GM18519 (cell line): ENCODE results near the gene IQCF5.
"Not testable (repeated sequence)": the region's sequence is repeated elsewhere in the genome, so short reads cannot be mapped to it uniquely, and the experiment has no call there.

Source experiments
- ATAC-seq: cut with Tn5 transposase; IDR thresholded peaks from one replicate; pipeline ENCODE4 v1.9.1; 2021; ENCODE audit warnings: mild to moderate bottlenecking, moderate library complexity; ENCODE audit not compliant: unreplicated experiment, low FRiP score

Gene IQCF5

DNA sequence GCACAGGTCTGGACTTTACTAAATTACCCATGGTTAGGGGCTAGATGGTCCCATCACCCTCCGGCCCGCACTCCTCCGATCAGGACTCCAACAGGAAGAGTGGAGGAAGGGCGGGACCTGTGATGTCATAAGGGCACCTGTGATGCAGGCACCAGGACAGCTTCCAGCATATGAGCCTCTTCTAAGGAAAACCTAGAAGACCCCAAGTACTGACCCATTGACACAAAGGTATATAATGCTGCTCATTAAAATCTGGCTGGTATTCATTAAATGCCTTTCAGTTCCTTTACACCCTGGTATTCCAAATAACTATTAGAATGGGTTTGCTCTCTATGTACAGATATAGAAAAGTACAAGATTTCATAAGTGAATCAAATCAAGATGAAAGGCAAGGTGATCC is at the start of gene IQCF5:
Gene IQCF5 (minus strand): TSS at position 101 of the 400 bp plus-strand sequence. CDS start 70 bp downstream, at position 31.
- no peak for ATAC-seq

GRCh38 chr3:51921081-51921578 is 45.7 kb upstream of the IQCF5 start:
- ATAC-seq: no peak

- ATAC-seq: no peak
Measured at GRCh38 chr3:51916418-51916817, 41.0 kb upstream of the IQCF5 start.

- no peak for ATAC-seq
Measured at GRCh38 chr3:51908026-51908425, 32.6 kb upstream of the IQCF5 start.

- ATAC-seq: no peak
Measured at GRCh38 chr3:51904034-51904823, 28.8 kb upstream of the IQCF5 start.

GRCh38 chr3:51902361-51902760 is 27.0 kb upstream of the IQCF5 start:
- ATAC-seq: not testable (repeated sequence)

DNA sequence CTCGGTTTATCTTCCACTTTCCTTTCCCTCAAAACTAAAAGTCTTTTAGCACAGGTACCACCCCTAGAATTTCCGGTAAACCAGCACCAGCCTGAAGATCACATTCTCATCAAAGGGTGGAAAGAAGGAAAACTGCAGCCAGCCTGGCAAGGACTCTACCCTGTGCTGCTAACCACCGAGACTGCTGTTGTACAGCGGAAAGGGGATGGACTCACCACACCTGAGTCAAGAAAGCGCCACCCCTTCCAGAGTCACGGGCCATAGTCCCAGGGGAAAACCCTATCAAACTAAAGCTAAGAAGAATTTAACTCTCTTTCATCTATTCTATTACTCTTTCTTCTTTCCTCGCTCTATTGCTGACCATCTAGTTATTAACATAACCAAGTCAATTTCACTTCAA is 24.6 kb upstream of the IQCF5 start:
- ATAC-seq: not testable (repeated sequence)

GRCh38 chr3:51897391-51897790 is 22.0 kb upstream of the IQCF5 start:
- ATAC-seq: no peak

DNA sequence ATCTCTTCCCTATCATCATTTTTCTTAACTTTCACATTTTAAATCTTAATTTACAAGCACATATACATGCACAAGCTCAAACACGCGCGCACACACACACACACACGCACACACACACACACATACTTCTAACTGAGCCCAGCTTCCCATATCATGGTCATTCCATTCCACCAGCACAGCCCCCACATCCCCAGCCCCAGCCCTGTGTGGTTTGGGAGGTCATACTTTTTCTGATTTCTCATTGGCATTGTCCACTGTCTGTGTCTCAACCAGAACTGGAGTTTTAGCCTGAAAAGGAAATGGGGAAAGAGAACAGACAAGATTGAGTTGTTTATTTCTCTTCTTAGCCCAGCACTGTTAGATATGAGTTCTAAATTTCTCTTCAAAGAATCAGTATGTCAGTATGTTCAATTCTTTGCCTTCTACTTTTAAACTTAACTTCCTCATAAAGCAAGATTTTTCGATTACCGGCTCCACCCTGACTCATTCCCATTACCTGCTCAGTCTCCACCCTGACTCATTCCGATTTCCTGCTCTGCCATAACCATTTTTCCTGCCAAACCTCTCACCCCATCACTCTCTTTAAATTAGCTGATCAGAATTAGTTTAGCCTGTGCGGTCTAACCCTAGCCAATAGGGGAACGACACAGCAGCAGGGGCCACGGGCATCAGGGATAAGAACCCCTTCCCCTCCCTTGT is 21.4 kb upstream of the IQCF5 start:
- ATAC-seq: no peak

DNA sequence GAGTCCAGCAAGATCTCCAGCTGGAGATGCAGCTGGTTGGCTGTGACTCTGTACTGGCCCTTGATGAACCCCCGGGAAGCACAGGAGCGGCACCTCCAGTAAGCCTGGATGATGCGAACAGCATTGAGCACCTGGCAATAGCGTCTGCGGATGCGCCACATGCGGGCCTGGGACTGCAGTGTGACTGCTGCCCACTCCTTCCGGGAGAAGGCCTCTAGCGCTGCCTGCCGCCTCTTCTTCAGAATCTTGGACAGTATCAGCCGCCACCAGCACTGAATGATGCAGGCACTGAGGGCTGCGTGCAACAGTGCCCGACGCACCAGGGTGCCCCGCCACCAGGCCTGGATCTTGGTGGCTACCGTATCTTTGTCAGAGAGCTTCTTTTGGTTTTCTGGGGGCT is 19.5 kb upstream of the IQCF5 start:
- no peak for ATAC-seq

DNA sequence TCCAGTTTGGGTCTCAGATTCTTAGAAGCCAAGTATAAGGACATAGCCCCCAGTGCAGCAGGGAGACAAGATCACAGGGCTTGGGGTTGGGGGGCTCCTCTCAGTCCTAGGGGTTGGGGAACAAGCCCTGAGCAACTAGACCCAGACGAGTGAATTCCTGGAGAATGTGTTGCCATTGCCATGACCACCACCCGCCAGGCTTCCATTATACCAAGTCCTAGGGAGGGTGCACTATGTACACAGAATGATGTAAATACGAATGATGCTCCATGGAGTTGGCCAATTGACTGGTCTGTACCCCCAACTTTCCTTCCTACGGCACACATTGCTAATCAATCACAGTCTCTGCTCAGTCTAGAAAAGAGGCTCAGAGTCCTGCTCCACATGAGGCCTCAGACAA is 19.0 kb upstream of the IQCF5 start:
- ATAC-seq: no peak

- ATAC-seq: no peak
Measured at GRCh38 chr3:51891242-51892039, 16.0 kb upstream of the IQCF5 start.

- ATAC-seq: no peak
Measured at GRCh38 chr3:51888463-51889105, 13.2 kb upstream of the IQCF5 start.

- ATAC-seq: no peak
Measured at GRCh38 chr3:51887620-51888019, 12.2 kb upstream of the IQCF5 start.

- no peak for ATAC-seq
Measured at GRCh38 chr3:51886447-51886846, 11.0 kb upstream of the IQCF5 start.

- no peak for ATAC-seq
Measured at GRCh38 chr3:51879937-51880336, 4.5 kb upstream of the IQCF5 start.

GRCh38 chr3:51876186-51876585 is 785 bp upstream of the IQCF5 start:
- no peak for ATAC-seq

GRCh38 chr3:51874889-51875288 is 512 bp downstream of the IQCF5 start:
- ATAC-seq: no peak

- no peak for ATAC-seq
Measured at GRCh38 chr3:51874411-51874810, 990 bp downstream of the IQCF5 start.

- ATAC-seq: no peak
Measured at GRCh38 chr3:51873876-51874275, 1.5 kb downstream of the IQCF5 start.
